Stimulated activated CD4-positive, alpha-beta T cell treated with anti-CD3 and anti-CD28 coated beads, TNF-alpha, amount 100 ng/mL, for 4 hours (primary cell): Measurements from ENCODE around the gene GALNTL6.

ENCODE experiments used
- DNase-seq, 3 experiments: peaks; one replicate each; pipeline ENCODE4 v3.0.0-alpha.2; 2020; ENCODE audit warnings: low read depth in 3 of 3

The GALNTL6 gene

GRCh38 chr4:172109466-172109865 lies 296.3 kb downstream of the GALNTL6 start:
- DNase-seq: no peak

- no peak for DNase-seq
These were observed 311.6 kb downstream of the GALNTL6 start for GRCh38 chr4:172124656-172125308.

GRCh38 chr4:172125443-172125842 lies 312.2 kb downstream of the GALNTL6 start:
- DNase-seq: no peak

- DNase-seq: no peak
These were observed 314.0 kb downstream of the GALNTL6 start for GRCh38 chr4:172127168-172127567.

- DNase-seq: no peak
These were observed 316.4 kb downstream of the GALNTL6 start for GRCh38 chr4:172129593-172129992.

GRCh38 chr4:172134521-172134920 lies 321.3 kb downstream of the GALNTL6 start:
- no peak for DNase-seq

- DNase-seq: no peak
These were observed 327.8 kb downstream of the GALNTL6 start for GRCh38 chr4:172141025-172141424.

GRCh38 chr4:172142281-172142741 lies 329.1 kb downstream of the GALNTL6 start:
- DNase-seq: no peak

GRCh38 chr4:172143605-172144314 lies 330.6 kb downstream of the GALNTL6 start:
- DNase-seq: no peak

GRCh38 chr4:172147687-172148086 lies 334.5 kb downstream of the GALNTL6 start:
- DNase-seq: no peak

- DNase-seq: no peak
These were observed 336.1 kb downstream of the GALNTL6 start for GRCh38 chr4:172149329-172149728.

- DNase-seq: no peak
These were observed 339.1 kb downstream of the GALNTL6 start for GRCh38 chr4:172152284-172152683.

GRCh38 chr4:172153719-172154118 lies 340.5 kb downstream of the GALNTL6 start:
- no peak for DNase-seq

GRCh38 chr4:172155838-172156345 lies 342.7 kb downstream of the GALNTL6 start:
- DNase-seq: no peak

GRCh38 chr4:172157946-172158345 lies 344.7 kb downstream of the GALNTL6 start:
- no peak for DNase-seq

GRCh38 chr4:172163215-172163614 lies 350.0 kb downstream of the GALNTL6 start:
- DNase-seq: no peak

- DNase-seq: no peak
These were observed 355.7 kb downstream of the GALNTL6 start for GRCh38 chr4:172168888-172169287.

- no peak for DNase-seq
These were observed 356.7 kb downstream of the GALNTL6 start for GRCh38 chr4:172169871-172170270.

- no peak for DNase-seq
These were observed 360.0 kb downstream of the GALNTL6 start for GRCh38 chr4:172173206-172173605.

- DNase-seq: no peak
These were observed 364.2 kb downstream of the GALNTL6 start for GRCh38 chr4:172177382-172177781.

- no peak for DNase-seq
These were observed 375.2 kb downstream of the GALNTL6 start for GRCh38 chr4:172188248-172188988.

GRCh38 chr4:172202480-172203076 lies 389.4 kb downstream of the GALNTL6 start:
- DNase-seq: no peak
